DND-41 (cell line): ENCODE results near the gene UBC.

Experiments
- ATAC-seq: fragments of 200-7000 bp; cut with Tn5 transposase; 3 replicates; pipeline ENCODE4 v1.9.1; 2021; ENCODE audit warnings: low read depth; ENCODE audit not compliant: insufficient read depth
- DNase-seq: peaks from one replicate; pipeline ENCODE4 v3.0.0-alpha.2; 2020
- H2AFZ ChIP-seq: 2 replicates; pipeline ENCODE4 v1.6.0; 2012; ENCODE audit warnings: low read depth, low read length
- H3K27ac ChIP-seq: 2 replicates; pipeline ENCODE4 v1.5.1; 2012; ENCODE audit warnings: low read length, inconsistent platforms
- H3K27me3 ChIP-seq: fragments of 200-600 bp; sonication (generic); 2 replicates; pipeline ENCODE4 v1.6.0; 2012; ENCODE audit warnings: low read length, mild to moderate bottlenecking, inconsistent platforms; ENCODE audit not compliant: insufficient read depth, poor library complexity
- H3K36me3 ChIP-seq: 2 replicates; pipeline ENCODE4 v1.5.1; 2012; ENCODE audit warnings: low read length, inconsistent platforms; ENCODE audit not compliant: insufficient read depth
- H3K4me1 ChIP-seq: 2 replicates; pipeline ENCODE4 v1.5.1; 2012; ENCODE audit warnings: mild to moderate bottlenecking, low read length; ENCODE audit not compliant: insufficient read depth
- H3K4me2 ChIP-seq: 2 replicates; pipeline ENCODE4 v1.6.0; 2012; ENCODE audit warnings: mild to moderate bottlenecking, moderate library complexity, low read length, inconsistent platforms; ENCODE audit not compliant: insufficient read depth
- H3K4me3 ChIP-seq, 2 experiments: fragments of 200-600 bp in 1 of 2; shearing (Covaris generic) in 1 of 2; 2 replicates each; pipeline ENCODE4 v1.5.1; 2012 to 2016; ENCODE audit warnings: inconsistent platforms in 2 of 2, low read length in 2 of 2, mild to moderate bottlenecking in 2 of 2, low read depth in 1 of 2, moderate library complexity in 1 of 2
- H3K79me2 ChIP-seq: 2 replicates; pipeline ENCODE4 v1.6.0; 2012; ENCODE audit warnings: low read length, inconsistent platforms; ENCODE audit not compliant: insufficient read depth
- H3K9ac ChIP-seq: 2 replicates; pipeline ENCODE4 v1.6.0; 2012; ENCODE audit warnings: low read depth, mild to moderate bottlenecking, inconsistent platforms, low read length, moderate library complexity
- H3K9me3 ChIP-seq: 2 replicates; pipeline ENCODE4 v1.5.1; 2012; ENCODE audit warnings: low read length, moderate library complexity, mild to moderate bottlenecking, inconsistent platforms; ENCODE audit not compliant: insufficient read depth, severe bottlenecking
- H4K20me1 ChIP-seq: 2 replicates; pipeline ENCODE4 v1.6.0; 2012; ENCODE audit warnings: low read length; ENCODE audit not compliant: insufficient read depth
- EZH2 ChIP-seq: IDR thresholded peaks from 3 replicates; pipeline ENCODE4 v1.6.1; 2012; ENCODE audit warnings: borderline replicate concordance, low read depth, mild to moderate bottlenecking, moderate library complexity, low read length, inconsistent platforms; ENCODE audit not compliant: severe bottlenecking
- TF ChIP-seq, protein P1 (sequence below): IDR thresholded peaks from 2 replicates; pipeline ENCODE4 v1.5.1; 2012; ENCODE audit warnings: borderline replicate concordance, low read length, moderate library complexity, mild to moderate bottlenecking; ENCODE audit not compliant: poor library complexity, severe bottlenecking; ENCODE audit errors: extremely low read depth

Gene UBC

DNA sequence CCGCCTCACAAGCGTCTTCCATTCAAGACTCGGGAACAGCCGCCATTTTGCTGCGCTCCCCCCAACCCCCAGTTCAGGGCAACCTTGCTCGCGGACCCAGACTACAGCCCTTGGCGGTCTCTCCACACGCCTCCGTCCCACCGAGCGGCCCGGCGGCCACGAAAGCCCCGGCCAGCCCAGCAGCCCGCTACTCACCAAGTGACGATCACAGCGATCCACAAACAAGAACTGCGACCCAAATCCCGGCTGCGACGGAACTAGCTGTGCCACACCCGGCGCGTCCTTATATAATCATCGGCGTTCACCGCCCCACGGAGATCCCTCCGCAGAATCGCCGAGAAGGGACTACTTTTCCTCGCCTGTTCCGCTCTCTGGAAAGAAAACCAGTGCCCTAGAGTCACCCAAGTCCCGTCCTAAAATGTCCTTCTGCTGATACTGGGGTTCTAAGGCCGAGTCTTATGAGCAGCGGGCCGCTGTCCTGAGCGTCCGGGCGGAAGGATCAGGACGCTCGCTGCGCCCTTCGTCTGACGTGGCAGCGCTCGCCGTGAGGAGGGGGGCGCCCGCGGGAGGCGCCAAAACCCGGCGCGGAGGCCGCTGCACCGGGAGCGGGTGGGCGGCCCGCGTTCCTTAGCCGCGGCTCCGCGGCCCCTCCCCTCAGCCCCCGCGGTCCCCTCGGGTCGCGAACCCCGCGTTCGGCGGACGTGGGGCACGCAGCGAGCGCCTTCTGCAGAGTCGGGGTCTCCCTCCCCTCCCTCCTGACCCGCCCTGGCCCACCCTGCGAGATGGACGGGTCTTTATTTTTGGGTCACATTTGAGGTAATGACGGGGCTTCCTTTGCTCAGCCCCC is at the start of gene UBC:
UBC (minus strand) TSS at position 259 of the 847 bp plus-strand sequence. CDS start 879 bp downstream, outside the sequence.
- peaks cover 58% of the 10 kb centered on the region for H3K4me1 ChIP-seq
- peak within 1 kb of the TSS; percentile 100 for H3K27ac ChIP-seq
- peaks cover 35% of the 10 kb centered on the region for H3K36me3 ChIP-seq
- DNase-seq, result peak; percentile 88
- peak within 1 kb of the TSS; percentile 80 for H3K9ac ChIP-seq
- H3K4me2 ChIP-seq, result peak within 1 kb of the TSS; percentile 82
- no peaks in the 10 kb centered on the region for H3K27me3 ChIP-seq
- peaks cover 41% of the 10 kb centered on the region for H4K20me1 ChIP-seq
- TF ChIP-seq, protein P1, sequence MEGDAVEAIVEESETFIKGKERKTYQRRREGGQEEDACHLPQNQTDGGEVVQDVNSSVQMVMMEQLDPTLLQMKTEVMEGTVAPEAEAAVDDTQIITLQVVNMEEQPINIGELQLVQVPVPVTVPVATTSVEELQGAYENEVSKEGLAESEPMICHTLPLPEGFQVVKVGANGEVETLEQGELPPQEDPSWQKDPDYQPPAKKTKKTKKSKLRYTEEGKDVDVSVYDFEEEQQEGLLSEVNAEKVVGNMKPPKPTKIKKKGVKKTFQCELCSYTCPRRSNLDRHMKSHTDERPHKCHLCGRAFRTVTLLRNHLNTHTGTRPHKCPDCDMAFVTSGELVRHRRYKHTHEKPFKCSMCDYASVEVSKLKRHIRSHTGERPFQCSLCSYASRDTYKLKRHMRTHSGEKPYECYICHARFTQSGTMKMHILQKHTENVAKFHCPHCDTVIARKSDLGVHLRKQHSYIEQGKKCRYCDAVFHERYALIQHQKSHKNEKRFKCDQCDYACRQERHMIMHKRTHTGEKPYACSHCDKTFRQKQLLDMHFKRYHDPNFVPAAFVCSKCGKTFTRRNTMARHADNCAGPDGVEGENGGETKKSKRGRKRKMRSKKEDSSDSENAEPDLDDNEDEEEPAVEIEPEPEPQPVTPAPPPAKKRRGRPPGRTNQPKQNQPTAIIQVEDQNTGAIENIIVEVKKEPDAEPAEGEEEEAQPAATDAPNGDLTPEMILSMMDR, result no peak
- TF ChIP-seq EZH2, result no peak
- peak; percentile 28 for ATAC-seq
- H3K9me3 ChIP-seq, result no peaks in the 10 kb centered on the region
- H3K4me3 ChIP-seq, result peak within 1 kb of the TSS; percentile 73 to 94
- peak within 1 kb of the TSS; percentile 99 for H2AFZ ChIP-seq
- peaks cover 48% of the 10 kb centered on the region for H3K79me2 ChIP-seq

- no peak overlapping the region for H2AFZ ChIP-seq
- peaks cover 78% of the 10 kb centered on the region for H3K36me3 ChIP-seq
Observed at GRCh38 chr12:124963211-124963610, 48.8 kb upstream of the UBC start.

GRCh38 chr12:124961055-124961454 is 46.6 kb upstream of the UBC start:
- no peak overlapping the region for H3K9ac ChIP-seq
- no peaks in the 10 kb centered on the region for H3K27me3 ChIP-seq
- H3K4me2 ChIP-seq, result no peak overlapping the region
- no peak for TF ChIP-seq EZH2
- TF ChIP-seq, protein P1, result no peak
- no peak overlapping the region for H3K4me3 ChIP-seq
- peaks cover 78% of the 10 kb centered on the region for H3K36me3 ChIP-seq
- ATAC-seq (no peak), DNase-seq (no peak)
- no peaks in the 10 kb centered on the region for H4K20me1 ChIP-seq
- no peak overlapping the region for H3K27ac ChIP-seq
- H3K79me2 ChIP-seq, result no peaks in the 10 kb centered on the region
- no peaks in the 10 kb centered on the region for H3K9me3 ChIP-seq
- no peak overlapping the region for H2AFZ ChIP-seq
- no peaks in the 10 kb centered on the region for H3K4me1 ChIP-seq

More at GRCh38 chr12:124963211-124963610, 48.8 kb upstream of the UBC start:
- Histone ChIP-seq H3K9me3 (no peaks in the 10 kb centered on the region), H3K9ac (no peak overlapping the region), H3K27me3 (no peaks in the 10 kb centered on the region), H4K20me1 (no peaks in the 10 kb centered on the region), H3K79me2 (no peaks in the 10 kb centered on the region), H3K4me3 (no peak overlapping the region), H3K27ac (no peak overlapping the region), H3K4me2 (no peak overlapping the region), H3K4me1 (no peaks in the 10 kb centered on the region)
- ATAC-seq (no peak), DNase-seq (no peak)
- TF ChIP-seq, protein P1, result no peak
- no peak for TF ChIP-seq EZH2

- H3K36me3 ChIP-seq, result peaks cover 85% of the 10 kb centered on the region
Observed at GRCh38 chr12:124956571-124956970, 42.1 kb upstream of the UBC start.

More at GRCh38 chr12:124956571-124956970, 42.1 kb upstream of the UBC start:
- H3K27me3 ChIP-seq, result no peaks in the 10 kb centered on the region
- no peak overlapping the region for H3K27ac ChIP-seq
- TF ChIP-seq EZH2, result no peak
- TF ChIP-seq, protein P1, result no peak
- no peaks in the 10 kb centered on the region for H3K4me1 ChIP-seq
- H3K4me2 ChIP-seq, result no peak overlapping the region
- no peak overlapping the region for H2AFZ ChIP-seq
- DNase-seq (no peak), ATAC-seq (no peak)
- H3K9me3 ChIP-seq, result no peaks in the 10 kb centered on the region
- no peak overlapping the region for H3K4me3 ChIP-seq
- no peaks in the 10 kb centered on the region for H4K20me1 ChIP-seq
- H3K79me2 ChIP-seq, result no peaks in the 10 kb centered on the region
- no peak overlapping the region for H3K9ac ChIP-seq
